C4-2B (cell line): ENCODE measurements around the gene VAC14.

Experiments used
- CTCF ChIP-seq: fragments of 450-650 bp; conservative IDR thresholded peaks from 2 replicates; pipeline ENCODE4 v1.5.1; 2017; ENCODE audit warnings: mild to moderate bottlenecking
- ZFX ChIP-seq: fragments of 450-650 bp; IDR thresholded peaks from 2 replicates; pipeline ENCODE4 v1.6.1; 2017

- no peak for TF ChIP-seq CTCF
- TF ChIP-seq ZFX: no peak
Measured at GRCh38 chr16:70705056-70705455, 95.9 kb downstream of the VAC14 start.
